Duodenal mucosa (tissue), 2 donors: ENCODE results near the gene PTPN4.

ENCODE experiments used
- H3K27ac ChIP-seq: one replicate; pipeline ENCODE4 v1.7.0; 2013; ENCODE audit warnings: low read depth, low read length
- H3K27me3 ChIP-seq, 2 donors: one replicate each; pipeline ENCODE4 v1.7.0; 2013; ENCODE audit warnings: low read length in 2 of 2, control low read depth in 1 of 2; ENCODE audit not compliant: insufficient read depth in 2 of 2, control insufficient read depth in 1 of 2
- H3K36me3 ChIP-seq, 2 donors: one replicate each; pipeline ENCODE4 v1.7.0; 2013; ENCODE audit warnings: low read length in 2 of 2, control low read depth in 1 of 2; ENCODE audit not compliant: insufficient read depth in 2 of 2, control insufficient read depth in 1 of 2
- H3K4me1 ChIP-seq, 2 donors: one replicate each; pipeline ENCODE4 v1.7.0; 2013; ENCODE audit warnings: low read length in 2 of 2, control low read depth in 1 of 2; ENCODE audit not compliant: insufficient read depth in 2 of 2, control insufficient read depth in 1 of 2
- H3K4me3 ChIP-seq, 2 donors: one replicate each; pipeline ENCODE4 v1.7.0; 2013; ENCODE audit warnings: low read length in 2 of 2, low read depth in 1 of 2
- H3K9ac ChIP-seq, 2 donors: one replicate each; pipeline ENCODE4 v1.7.0; 2013; ENCODE audit warnings: low read length in 2 of 2, low read depth in 1 of 2
- H3K9me3 ChIP-seq, 2 donors: one replicate each; pipeline ENCODE4 v1.7.0; 2013; ENCODE audit warnings: low read length in 2 of 2, control low read depth in 1 of 2; ENCODE audit not compliant: control insufficient read depth in 1 of 2

Gene PTPN4

GRCh38 chr2:119731983-119732382 lies 27.7 kb upstream of the PTPN4 start:
- Histone ChIP-seq H3K4me1 (no peaks in the 10 kb centered on the region), H3K4me3 (no peak overlapping the region), H3K27ac (no peak overlapping the region), H3K27me3 (no peaks in the 10 kb centered on the region), H3K9ac (no peak overlapping the region), H3K9me3 (no peaks in the 10 kb centered on the region), H3K36me3 (no peaks in the 10 kb centered on the region)

GRCh38 chr2:119732601-119733164 lies 27.0 kb upstream of the PTPN4 start:
- no peak overlapping the region for H3K9ac ChIP-seq
- H3K4me1 ChIP-seq, result no peaks in the 10 kb centered on the region
- no peaks in the 10 kb centered on the region for H3K9me3 ChIP-seq
- no peak overlapping the region for H3K4me3 ChIP-seq
- no peak overlapping the region for H3K27ac ChIP-seq
- no peaks in the 10 kb centered on the region for H3K27me3 ChIP-seq
- H3K36me3 ChIP-seq, result no peaks in the 10 kb centered on the region

- H3K9ac ChIP-seq, result no peak overlapping the region
- H3K9me3 ChIP-seq, result no peaks in the 10 kb centered on the region
- H3K4me1 ChIP-seq, result no peaks in the 10 kb centered on the region
- H3K4me3 ChIP-seq, result no peak overlapping the region
- H3K27me3 ChIP-seq, result no peaks in the 10 kb centered on the region
- H3K36me3 ChIP-seq, result no peaks in the 10 kb centered on the region
- no peak overlapping the region for H3K27ac ChIP-seq
Measured at GRCh38 chr2:119734047-119734446, 25.7 kb upstream of the PTPN4 start.

- Histone ChIP-seq H3K9ac (no peak overlapping the region), H3K4me3 (no peak overlapping the region), H3K27ac (no peak overlapping the region), H3K4me1 (no peaks in the 10 kb centered on the region), H3K36me3 (no peaks in the 10 kb centered on the region), H3K9me3 (no peaks in the 10 kb centered on the region), H3K27me3 (no peaks in the 10 kb centered on the region)
Measured at GRCh38 chr2:119735565-119735964, 24.2 kb upstream of the PTPN4 start.

- no peak overlapping the region for H3K4me3 ChIP-seq
- no peak overlapping the region for H3K9ac ChIP-seq
- H3K9me3 ChIP-seq, result no peaks in the 10 kb centered on the region
- H3K36me3 ChIP-seq, result no peaks in the 10 kb centered on the region
- H3K27ac ChIP-seq, result no peak overlapping the region
- no peaks in the 10 kb centered on the region for H3K4me1 ChIP-seq
- no peaks in the 10 kb centered on the region for H3K27me3 ChIP-seq
Measured at GRCh38 chr2:119736021-119736420, 23.7 kb upstream of the PTPN4 start.

GRCh38 chr2:119739580-119740255 lies 20.0 kb upstream of the PTPN4 start:
- no peaks in the 10 kb centered on the region for H3K36me3 ChIP-seq
- H3K4me3 ChIP-seq, result no peak overlapping the region
- H3K9me3 ChIP-seq, result no peaks in the 10 kb centered on the region
- no peak overlapping the region for H3K9ac ChIP-seq
- H3K27me3 ChIP-seq, result no peaks in the 10 kb centered on the region
- H3K27ac ChIP-seq, result no peak overlapping the region
- no peaks in the 10 kb centered on the region for H3K4me1 ChIP-seq

- no peaks in the 10 kb centered on the region for H3K27me3 ChIP-seq
- H3K4me3 ChIP-seq, result no peak overlapping the region
- no peaks in the 10 kb centered on the region for H3K4me1 ChIP-seq
- H3K9me3 ChIP-seq, result no peaks in the 10 kb centered on the region
- H3K36me3 ChIP-seq, result no peaks in the 10 kb centered on the region
- no peak overlapping the region for H3K9ac ChIP-seq
- no peak overlapping the region for H3K27ac ChIP-seq
Measured at GRCh38 chr2:119741001-119741400, 18.7 kb upstream of the PTPN4 start.

GRCh38 chr2:119741868-119742267 lies 17.9 kb upstream of the PTPN4 start:
- Histone ChIP-seq H3K27me3 (no peaks in the 10 kb centered on the region), H3K4me1 (no peaks in the 10 kb centered on the region), H3K36me3 (no peaks in the 10 kb centered on the region), H3K27ac (no peak overlapping the region), H3K4me3 (no peak overlapping the region), H3K9me3 (no peaks in the 10 kb centered on the region), H3K9ac (no peak overlapping the region)

GRCh38 chr2:119744335-119744939 lies 15.3 kb upstream of the PTPN4 start:
- Histone ChIP-seq H3K9me3 (no peaks in the 10 kb centered on the region), H3K4me3 (no peak overlapping the region), H3K9ac (no peak overlapping the region), H3K27me3 (peaks cover 0 to 3% of the 10 kb centered on the region in 2 donors), H3K27ac (no peak overlapping the region), H3K4me1 (no peaks in the 10 kb centered on the region), H3K36me3 (no peaks in the 10 kb centered on the region)

GRCh38 chr2:119745566-119745965 lies 14.2 kb upstream of the PTPN4 start:
- H3K9ac ChIP-seq, result no peak overlapping the region
- no peaks in the 10 kb centered on the region for H3K9me3 ChIP-seq
- no peak overlapping the region for H3K27ac ChIP-seq
- no peaks in the 10 kb centered on the region for H3K4me1 ChIP-seq
- peaks cover 0 to 3% of the 10 kb centered on the region in 2 donors for H3K27me3 ChIP-seq
- H3K4me3 ChIP-seq, result no peak overlapping the region
- no peaks in the 10 kb centered on the region for H3K36me3 ChIP-seq
